Neuronal stem cell (in vitro differentiated cells): ENCODE measurements around the gene SPTBN5.

Experiments
- DNase-seq: peaks from one replicate; pipeline ENCODE4 v3.0.0-alpha.2; 2013; ENCODE audit warnings: low spot score
- H2AFZ ChIP-seq: one replicate; pipeline ENCODE4 v1.6.1; 2013; ENCODE audit warnings: mild to moderate bottlenecking, low read length, inconsistent platforms
- H2AK5ac ChIP-seq: 2 replicates; pipeline ENCODE4 v1.6.1; 2013; ENCODE audit warnings: low read depth, mild to moderate bottlenecking, inconsistent platforms, low read length, moderate library complexity, mixed read lengths
- H2BK120ac ChIP-seq: 2 replicates; pipeline ENCODE4 v1.6.1; 2013; ENCODE audit warnings: low read depth, mild to moderate bottlenecking, inconsistent platforms, low read length, moderate library complexity, mixed read lengths
- H2BK12ac ChIP-seq: one replicate; pipeline ENCODE4 v1.6.1; 2013; ENCODE audit warnings: low read length, inconsistent platforms
- H2BK15ac ChIP-seq: 2 replicates; pipeline ENCODE4 v1.6.1; 2013; ENCODE audit warnings: mild to moderate bottlenecking, low read length, inconsistent platforms, mixed read lengths
- H2BK5ac ChIP-seq: one replicate; pipeline ENCODE4 v1.6.1; 2013; ENCODE audit warnings: inconsistent platforms, mild to moderate bottlenecking, low read length, moderate library complexity
- H3K14ac ChIP-seq: one replicate; pipeline ENCODE4 v1.6.1; 2013; ENCODE audit warnings: low read length, inconsistent platforms
- H3K18ac ChIP-seq: 2 replicates; pipeline ENCODE4 v1.6.1; 2013; ENCODE audit warnings: low read length, inconsistent platforms
- H3K23ac ChIP-seq: 2 replicates; pipeline ENCODE4 v1.6.1; 2013; ENCODE audit warnings: low read depth, mild to moderate bottlenecking, mixed read lengths, low read length, inconsistent platforms; ENCODE audit not compliant: poor library complexity
- H3K27ac ChIP-seq: replicated peaks from 3 replicates; pipeline ENCODE4 v1.5.1; 2013; ENCODE audit warnings: low read length, inconsistent platforms
- H3K27me3 ChIP-seq, 3 experiments: 2 replicates each; pipeline ENCODE4 v1.6.1; 2013; ENCODE audit warnings: low read length in 3 of 3, mild to moderate bottlenecking in 2 of 3, inconsistent platforms in 1 of 3, low read depth in 1 of 3, mixed read lengths in 1 of 3, moderate library complexity in 1 of 3; ENCODE audit not compliant: control insufficient read depth in 3 of 3, insufficient read depth in 3 of 3
- H3K36me3 ChIP-seq, 2 donors: replicated peaks in 1 of 2; 2 replicates each; pipeline ENCODE4 v1.6.1; 2013; ENCODE audit warnings: low read length in 2 of 2; ENCODE audit not compliant: control insufficient read depth in 2 of 2, insufficient read depth in 2 of 2
- H3K4ac ChIP-seq: 2 replicates; pipeline ENCODE4 v1.6.1; 2013; ENCODE audit warnings: inconsistent platforms, mild to moderate bottlenecking, low read length, moderate library complexity
- H3K4me1 ChIP-seq, 2 donors: 1 replicate in 1 of 2; 2 replicates in 1 of 2; pipeline ENCODE4 v1.6.1; 2013; ENCODE audit warnings: low read length in 2 of 2, low read depth in 1 of 2; ENCODE audit not compliant: control insufficient read depth in 2 of 2, insufficient read depth in 1 of 2
- H3K4me2 ChIP-seq: one replicate; pipeline ENCODE4 v1.6.1; 2013; ENCODE audit warnings: mild to moderate bottlenecking, low read length, inconsistent platforms; ENCODE audit not compliant: insufficient read depth, poor library complexity, severe bottlenecking
- H3K4me3 ChIP-seq, 2 donors: 2 replicates each; pipeline ENCODE4 v1.5.1; 2013; ENCODE audit warnings: low read length in 2 of 2, mild to moderate bottlenecking in 2 of 2, inconsistent platforms in 1 of 2, moderate library complexity in 1 of 2
- H3K79me1 ChIP-seq: one replicate; pipeline ENCODE4 v1.6.1; 2013; ENCODE audit warnings: low read depth, mild to moderate bottlenecking, inconsistent platforms, low read length, moderate library complexity
- H3K9ac ChIP-seq: one replicate; pipeline ENCODE4 v1.6.1; 2013; ENCODE audit warnings: mild to moderate bottlenecking, low read depth, low read length, inconsistent platforms; ENCODE audit not compliant: poor library complexity
- H3K9me3 ChIP-seq, 2 donors: replicated peaks in 1 of 2; 2 replicates each; pipeline versions ENCODE3 to v1.6.1; 2013; ENCODE audit warnings: low read length in 2 of 2, mild to moderate bottlenecking in 2 of 2, inconsistent platforms in 1 of 2, low read depth in 1 of 2, mixed read lengths in 1 of 2, moderate library complexity in 1 of 2; ENCODE audit not compliant: control insufficient read depth in 2 of 2, insufficient read depth in 1 of 2
- H4K8ac ChIP-seq: one replicate; pipeline ENCODE4 v1.6.1; 2013; ENCODE audit warnings: low read depth, mild to moderate bottlenecking, inconsistent platforms, low read length, moderate library complexity
- H4K91ac ChIP-seq: one replicate; pipeline ENCODE4 v1.6.1; 2013; ENCODE audit warnings: low read length, low read depth, mild to moderate bottlenecking, inconsistent platforms; ENCODE audit not compliant: poor library complexity
- WGBS, 2 donors: extraction: QIAGEN DNeasy Blood & Tissue Kit; methylation state at CpG; one replicate each; pipeline ENCODE4 v1.1.7; 2013; ENCODE audit warnings: missing lambda C conversion rate in 2 of 2, mixed read lengths in 1 of 2; ENCODE audit not compliant: insufficient read length in 2 of 2, insufficient replicate concordance in 1 of 2; ENCODE audit errors: extremely low coverage in 2 of 2; 5-methylcytosine and 5-hydroxymethylcytosine counted together

Gene SPTBN5

DNA sequence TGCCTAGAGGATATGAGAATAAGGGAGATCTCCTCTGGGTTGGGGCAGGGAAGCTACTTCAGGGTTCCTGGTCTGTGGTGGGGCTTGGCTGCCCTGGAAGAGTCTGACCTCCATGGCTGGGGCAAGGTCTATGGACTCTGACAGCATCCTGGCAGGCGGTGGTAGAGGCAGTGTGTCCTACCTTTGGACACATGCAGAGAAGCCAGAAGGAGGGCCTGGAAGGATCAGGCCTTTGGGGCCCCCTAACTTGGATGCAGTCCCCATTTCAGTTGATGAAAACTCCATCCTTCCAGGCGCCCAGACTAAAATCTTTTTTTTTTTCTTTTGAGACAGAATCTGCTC is 10.4 kb downstream of the SPTBN5 start:
- H3K14ac ChIP-seq: no peak overlapping the region
- no peak overlapping the region for H4K91ac ChIP-seq
- H3K18ac ChIP-seq: no peak overlapping the region
- H2BK120ac ChIP-seq: no peak overlapping the region
- H3K4me2 ChIP-seq: no peak overlapping the region
- no peaks in the 10 kb centered on the region for H3K79me1 ChIP-seq
- peaks cover 2 to 35% (median 31%) of the 10 kb centered on the region in 3 experiments for H3K27me3 ChIP-seq
- H3K9ac ChIP-seq: no peak overlapping the region
- H3K36me3 ChIP-seq: no peaks in the 10 kb centered on the region
- no peak overlapping the region for H2AFZ ChIP-seq
- no peak for DNase-seq
- no peak overlapping the region for H2BK15ac ChIP-seq
- peaks cover 0 to 8% of the 10 kb centered on the region in 2 donors for H3K4me1 ChIP-seq
- no peak overlapping the region for H2AK5ac ChIP-seq
- H3K4ac ChIP-seq: no peak overlapping the region
- no CpG with 5 or more reads among the region's 2 CpGs for WGBS, 2 donors
- H3K4me3 ChIP-seq: no peak overlapping the region
- no peak overlapping the region for H3K23ac ChIP-seq
- no peak overlapping the region for H3K27ac ChIP-seq
- peaks cover 0 to 6% of the 10 kb centered on the region in 2 donors for H3K9me3 ChIP-seq
- H2BK12ac ChIP-seq: no peak overlapping the region
- no peak overlapping the region for H2BK5ac ChIP-seq
- H4K8ac ChIP-seq: no peak overlapping the region

DNA sequence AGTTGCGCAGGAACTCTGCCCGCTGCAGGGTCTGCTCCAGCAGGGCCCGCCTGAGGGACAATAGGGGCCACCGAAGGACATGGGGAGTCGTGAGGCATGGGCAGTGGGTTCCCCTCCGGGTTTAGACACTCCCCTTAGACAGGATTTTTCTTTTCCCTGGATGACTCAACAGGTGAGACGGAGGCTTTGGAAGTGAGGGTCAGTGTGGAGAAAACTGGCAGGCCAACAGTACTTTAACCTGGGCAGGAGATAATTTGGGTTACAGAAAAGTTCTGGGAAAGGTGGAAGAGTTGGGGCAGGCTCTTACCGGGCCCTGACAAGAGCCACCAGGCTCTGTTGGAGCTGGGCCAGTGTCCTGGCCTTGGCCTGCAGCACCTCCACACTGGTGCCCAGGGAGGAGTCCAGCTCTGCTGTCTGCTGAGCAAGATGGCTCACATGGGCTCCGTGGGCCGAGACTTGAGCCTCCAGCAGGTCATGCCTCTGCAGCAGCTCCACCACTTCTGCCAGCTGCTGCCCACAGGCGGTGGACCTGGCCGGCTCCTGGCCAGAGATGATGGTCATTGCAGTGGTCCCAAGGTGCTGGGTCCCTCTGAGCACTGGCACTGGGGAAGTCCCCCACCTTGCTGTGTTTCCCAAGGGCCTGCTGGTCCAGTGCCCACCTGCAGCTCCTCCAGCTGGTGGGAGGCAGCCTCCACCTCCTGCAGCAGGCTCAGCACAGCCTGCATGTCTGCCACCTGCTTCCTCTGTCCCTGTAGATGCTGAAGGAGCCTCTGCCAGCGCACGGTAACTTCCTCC is 11.0 kb downstream of the SPTBN5 start:
- peak overlapping the region; percentile 92 for H3K18ac ChIP-seq
- H2BK15ac ChIP-seq: no peak overlapping the region
- H2BK120ac ChIP-seq: no peak overlapping the region
- H3K9ac ChIP-seq: no peak overlapping the region
- H3K4me1 ChIP-seq: peaks cover 0 to 8% of the 10 kb centered on the region in 2 donors
- peak overlapping the region; percentile 34 for H2AK5ac ChIP-seq
- peak overlapping the region; percentile 70 for H3K4me2 ChIP-seq
- H3K27ac ChIP-seq: no peak overlapping the region
- H2BK5ac ChIP-seq: peak overlapping the region; percentile 95
- no peak for DNase-seq
- no peak overlapping the region for H4K8ac ChIP-seq
- H3K79me1 ChIP-seq: no peaks in the 10 kb centered on the region
- no peak overlapping the region for H4K91ac ChIP-seq
- H3K4me3 ChIP-seq: peak overlapping the region in 1 of 2 donors; percentile 73
- H2BK12ac ChIP-seq: peak overlapping the region; percentile 51
- H2AFZ ChIP-seq: no peak overlapping the region
- peaks cover 0 to 6% of the 10 kb centered on the region in 2 donors for H3K9me3 ChIP-seq
- no peak overlapping the region for H3K23ac ChIP-seq
- no peak overlapping the region for H3K14ac ChIP-seq
- H3K27me3 ChIP-seq: peaks cover 2 to 35% (median 31%) of the 10 kb centered on the region in 3 experiments
- no peaks in the 10 kb centered on the region for H3K36me3 ChIP-seq
- no CpG with 5 or more reads among the region's 14 CpGs for WGBS, 2 donors
- H3K4ac ChIP-seq: no peak overlapping the region

GRCh38 chr15:41881920-41882688 is 11.7 kb downstream of the SPTBN5 start:
- Histone ChIP-seq H2AFZ (peak overlapping the region; percentile 35), H3K14ac (no peak overlapping the region), H3K27me3 (peaks cover 2 to 36% (median 31%) of the 10 kb centered on the region in 3 experiments), H2BK12ac (no peak overlapping the region), H3K9me3 (peaks cover 0 to 6% of the 10 kb centered on the region in 2 donors), H3K36me3 (no peaks in the 10 kb centered on the region), H2BK15ac (no peak overlapping the region), H3K4me3 (peak overlapping the region in 1 of 2 donors; percentile 73), H3K4me1 (peaks cover 0 to 7% of the 10 kb centered on the region in 2 donors), H3K27ac (no peak overlapping the region), H2BK5ac (peak overlapping the region; percentile 95), H3K9ac (peak overlapping the region; percentile 80), H4K91ac (no peak overlapping the region), H3K23ac (no peak overlapping the region), H3K4me2 (peak overlapping the region; percentile 70), H3K79me1 (no peaks in the 10 kb centered on the region), H2AK5ac (peak overlapping the region; percentile 30), H2BK120ac (peak overlapping the region; percentile 14), H4K8ac (no peak overlapping the region), H3K4ac (no peak overlapping the region), H3K18ac (peak overlapping the region; percentile 92)
- DNase-seq: no peak
- WGBS, 2 donors: no CpG with 5 or more reads among the region's 81 CpGs

DNA sequence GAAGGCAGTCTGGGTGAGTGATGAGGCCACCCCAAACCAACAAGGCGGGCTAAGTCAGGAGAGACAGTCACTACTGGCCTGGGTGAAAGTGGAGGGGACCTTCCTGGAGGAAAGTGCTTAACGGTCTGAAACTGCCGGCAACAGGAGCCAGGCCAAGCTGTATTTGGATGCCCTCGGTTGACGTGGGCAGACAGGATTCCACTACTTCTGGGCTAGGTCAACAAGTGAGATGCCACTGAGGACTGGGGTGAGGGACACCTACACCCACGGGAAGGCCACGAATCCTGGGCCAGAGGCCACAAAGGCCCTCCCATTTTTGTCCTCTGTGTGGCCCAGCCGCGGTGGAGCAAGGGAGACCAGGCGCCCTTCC is 12.3 kb downstream of the SPTBN5 start:
- Histone ChIP-seq H4K91ac (no peak overlapping the region), H2AFZ (peak overlapping the region; percentile 35), H3K9me3 (peaks cover 0 to 6% of the 10 kb centered on the region in 2 donors), H3K4me3 (no peak overlapping the region), H3K9ac (no peak overlapping the region), H2BK12ac (no peak overlapping the region), H3K4ac (no peak overlapping the region), H3K14ac (no peak overlapping the region), H3K4me2 (peak overlapping the region; percentile 70), H2BK15ac (no peak overlapping the region), H3K79me1 (no peaks in the 10 kb centered on the region), H3K23ac (no peak overlapping the region), H2BK120ac (no peak overlapping the region), H4K8ac (no peak overlapping the region), H2BK5ac (peak overlapping the region; percentile 95), H3K4me1 (peaks cover 1 to 5% of the 10 kb centered on the region in 2 donors), H3K27me3 (peaks cover 2 to 38% (median 30%) of the 10 kb centered on the region in 3 experiments), H2AK5ac (no peak overlapping the region), H3K18ac (peak overlapping the region; percentile 88), H3K27ac (no peak overlapping the region), H3K36me3 (no peaks in the 10 kb centered on the region)
- WGBS, 2 donors: no CpG with 5 or more reads among the region's 10 CpGs
- DNase-seq: no peak
